Amniotic epithelial cell (primary cell): ENCODE data around the gene PIGV.
A peak's percentile ranks its signal among the peaks of the same experiment; 100 is the strongest.
"Not testable (repeated sequence)": the region's sequence is repeated elsewhere in the genome, so short reads cannot be mapped to it uniquely, and the experiment has no call there.

Source experiments
- DNase-seq: peaks from one replicate; pipeline ENCODE4 v3.0.0-alpha.2; 2010; ENCODE audit warnings: low read depth

The PIGV gene

GRCh38 chr1:26794391-26794790 lies 6.6 kb downstream of the PIGV start:
- no peak for DNase-seq

GRCh38 chr1:26797627-26798026 lies 9.9 kb downstream of the PIGV start:
- no peak for DNase-seq

- DNase-seq, result peak; percentile 92
Observed at GRCh38 chr1:26799479-26800142, 11.9 kb downstream of the PIGV start.

GRCh38 chr1:26803932-26804331 lies 16.2 kb downstream of the PIGV start:
- not testable (repeated sequence) for DNase-seq

- peak; percentile 51 for DNase-seq
Observed at GRCh38 chr1:26810105-26810504, 22.4 kb downstream of the PIGV start.

GRCh38 chr1:26811057-26811456 lies 23.3 kb downstream of the PIGV start:
- DNase-seq, result no peak

- DNase-seq, result no peak
Observed at GRCh38 chr1:26811708-26812107, 24.0 kb downstream of the PIGV start.

- no peak for DNase-seq
Observed at GRCh38 chr1:26814377-26814776, 26.6 kb downstream of the PIGV start.

GRCh38 chr1:26814893-26815292 lies 27.1 kb downstream of the PIGV start:
- DNase-seq, result no peak

- DNase-seq, result no peak
Observed at GRCh38 chr1:26820784-26821269, 33.1 kb downstream of the PIGV start.

GRCh38 chr1:26822737-26823395 lies 35.1 kb downstream of the PIGV start:
- no peak for DNase-seq

- no peak for DNase-seq
Observed at GRCh38 chr1:26824731-26825130, 37.0 kb downstream of the PIGV start.

- DNase-seq, result peak; percentile 33
Observed at GRCh38 chr1:26826261-26827105, 38.7 kb downstream of the PIGV start, which contains the start of gene ZDHHC18. Gene ZDHHC18, plus strand, starts transcription at chr1:26826688. Its CDS starts 117 bp downstream, at chr1:26826805.

GRCh38 chr1:26827106-26827604 lies 39.4 kb downstream of the PIGV start:
- no peak for DNase-seq

- no peak for DNase-seq
Observed at GRCh38 chr1:26827663-26828062, 39.9 kb downstream of the PIGV start.

- no peak for DNase-seq
Observed at GRCh38 chr1:26828411-26828991, 40.8 kb downstream of the PIGV start.

- no peak for DNase-seq
Observed at GRCh38 chr1:26829184-26829911, 41.6 kb downstream of the PIGV start.

GRCh38 chr1:26831059-26831458 lies 43.3 kb downstream of the PIGV start:
- no peak for DNase-seq

GRCh38 chr1:26831546-26832248 lies 43.9 kb downstream of the PIGV start:
- DNase-seq, result peak; percentile 92

GRCh38 chr1:26832249-26832960 lies 44.7 kb downstream of the PIGV start:
- no peak for DNase-seq
